Measurements from ENCODE around the gene YIPF2.

YIPF2 gene

DNA sequence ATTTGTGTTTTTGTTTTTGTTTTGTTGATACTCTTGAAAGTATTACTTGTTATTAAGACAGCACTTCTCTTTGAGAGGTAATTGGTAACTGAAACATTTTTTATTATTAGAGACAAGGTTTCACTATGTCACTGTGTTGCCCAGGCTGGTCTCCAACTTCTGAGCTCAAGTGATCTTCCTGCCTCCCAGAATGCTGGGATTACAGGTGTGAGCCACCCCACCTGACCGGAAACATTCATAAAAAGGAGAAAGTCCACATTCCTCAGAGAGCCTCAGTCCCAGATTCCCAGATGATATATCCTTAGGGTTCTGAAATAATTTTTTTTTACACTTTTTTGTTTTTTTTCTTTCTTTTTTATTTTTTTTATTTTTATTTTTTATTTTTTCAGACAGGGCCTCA is 54.4 kb downstream of the YIPF2 start:
- DNase-seq (ENCODE audit: low read depth): no peak

GRCh38 chr19:10872546-10873107 is 55.8 kb downstream of the YIPF2 start:
- DNase-seq (ENCODE audit: low read depth): no peak

Data from stimulated activated CD8-positive, alpha-beta memory T cell treated with anti-CD3 and anti-CD28 coated beads, Interleukin-12 subunit alpha, Interleukin-12 subunit beta, amount 100 ng/mL, for 1 hour (primary cell).